NCI-H82 (cell line): ENCODE data around the gene SH2D4B.
A peak's percentile ranks its signal among the peaks of the same experiment; 100 is the strongest.

Experiments
- DNase-seq: peaks from one replicate; lab custom pipeline; 2025; lab: John Stamatoyannopoulos, UW

The SH2D4B gene

GRCh38 chr10:80596391-80597257, 58.9 kb downstream of the SH2D4B start:
- DNase-seq: peak; percentile 63

GRCh38 chr10:80598084-80598798, 60.5 kb downstream of the SH2D4B start:
- no peak for DNase-seq

GRCh38 chr10:80598951-80599350, 61.2 kb downstream of the SH2D4B start:
- no peak for DNase-seq

GRCh38 chr10:80599424-80599847, 61.7 kb downstream of the SH2D4B start:
- peak; percentile 84 for DNase-seq

- no peak for DNase-seq
Measured at GRCh38 chr10:80600256-80600655, 62.6 kb downstream of the SH2D4B start.

- no peak for DNase-seq
Measured at GRCh38 chr10:80602881-80603280, 65.2 kb downstream of the SH2D4B start.

GRCh38 chr10:80603516-80603915, 65.8 kb downstream of the SH2D4B start:
- DNase-seq: no peak

- DNase-seq: peak; percentile 43
Measured at GRCh38 chr10:80608706-80609105, 71.0 kb downstream of the SH2D4B start.

GRCh38 chr10:80609331-80609730, 71.6 kb downstream of the SH2D4B start:
- peak; percentile 53 for DNase-seq

GRCh38 chr10:80611481-80612185, 73.9 kb downstream of the SH2D4B start:
- DNase-seq: no peak

GRCh38 chr10:80612261-80612660, 74.6 kb downstream of the SH2D4B start:
- no peak for DNase-seq

- DNase-seq: no peak
Measured at GRCh38 chr10:80613466-80614170, 75.9 kb downstream of the SH2D4B start.

- no peak for DNase-seq
Measured at GRCh38 chr10:80614576-80615416, 77.1 kb downstream of the SH2D4B start.

GRCh38 chr10:80617807-80618206, 80.1 kb downstream of the SH2D4B start:
- no peak for DNase-seq

- no peak for DNase-seq
Measured at GRCh38 chr10:80619036-80619435, 81.3 kb downstream of the SH2D4B start.

- no peak for DNase-seq
Measured at GRCh38 chr10:80622153-80622552, 84.5 kb downstream of the SH2D4B start.

GRCh38 chr10:80630324-80630723, 92.6 kb downstream of the SH2D4B start:
- DNase-seq: no peak

GRCh38 chr10:80632742-80633141, 95.0 kb downstream of the SH2D4B start:
- no peak for DNase-seq

- no peak for DNase-seq
Measured at GRCh38 chr10:80633383-80633860, 95.7 kb downstream of the SH2D4B start.

GRCh38 chr10:80633910-80634309, 96.2 kb downstream of the SH2D4B start:
- DNase-seq: no peak

- DNase-seq: no peak
Measured at GRCh38 chr10:80642661-80643060, 105.0 kb downstream of the SH2D4B start.
